SK-N-SH (cell line): ENCODE data around the gene ZNF33A.

Experiments used
- CTCF ChIP-seq: fragments of 200-600 bp; sonication (generic); IDR thresholded peaks from 2 replicates; pipeline ENCODE4 v1.6.1; 2017; ENCODE audit warnings: antibody characterized with exemption, mild to moderate bottlenecking, moderate library complexity
- EP300 ChIP-seq, 2 experiments: IDR thresholded peaks; 2 replicates each; pipeline versions ENCODE4 v1.4.0 to v1.6.1; 2012; ENCODE audit warnings: borderline replicate concordance in 1 of 2, low read depth in 1 of 2, low read length in 1 of 2
- MXI1 ChIP-seq: IDR thresholded peaks from 2 replicates; pipeline ENCODE4 v1.6.1; 2012; ENCODE audit warnings: mild to moderate bottlenecking, low read depth, low read length, improper control_type of control experiment
- TCF12 ChIP-seq: IDR thresholded peaks from 2 replicates; pipeline ENCODE4 v1.4.0; 2012

GRCh38 chr10:38003026-38003425, 7.4 kb upstream of the ZNF33A start:
- TF ChIP-seq CTCF (no peak), TCF12 (no peak), EP300 (IDR thresholded peaks at IDR 0.05; ENCODE audit: borderline replicate concordance in 1 of 2, low read depth in 1 of 2, low read length in 1 of 2) (no peak), MXI1 (no peak)
